ENCODE results near the gene AKT2. TPM values are rescaled to one million over a fixed set of nuclear protein-coding genes. Genes with fewer than 3 reads are reported as not detected.

The AKT2 gene
- total and polyA plus RNA-seq, 2 donors from 2014 or later, result 75.0 to 154 TPM

DNA sequence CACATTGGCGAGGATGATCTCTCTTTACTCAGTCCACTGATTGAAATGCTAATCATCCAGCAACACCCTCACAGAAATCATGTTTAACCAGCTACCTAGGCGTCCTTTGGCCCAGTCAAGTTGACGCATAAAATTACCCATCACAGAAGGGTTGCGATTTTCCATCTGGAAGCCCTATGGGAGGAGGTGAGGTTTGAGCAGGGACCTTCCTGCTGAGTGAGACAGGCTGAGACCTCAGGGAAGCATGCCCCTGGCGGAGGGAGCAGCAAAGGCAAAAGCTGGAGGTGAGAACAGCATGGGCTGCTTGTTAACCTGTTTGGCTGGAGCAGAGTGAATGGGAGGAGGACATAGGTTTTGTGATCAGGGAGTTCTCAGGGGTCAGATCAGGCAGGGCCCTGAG, 74.3 kb downstream of the AKT2 start:
- Histone ChIP-seq H3K4me1 (ENCODE audit: control insufficient read depth in 2 of 3, insufficient read depth in 2 of 3, low read depth in 1 of 3, low read length in 3 of 3) (no peaks in the 10 kb centered on the region), H3K27ac (ENCODE audit: low read depth in 2 of 2, low read length in 2 of 2) (no peak overlapping the region), H3K9ac (ENCODE audit: low read length in 3 of 3) (no peak overlapping the region), H3K9me3 (ENCODE audit: control insufficient read depth in 2 of 3, insufficient read depth in 1 of 3, low read length in 3 of 3) (no peaks in the 10 kb centered on the region), H3K4me3 (ENCODE audit: low read length in 3 of 3) (no peak overlapping the region), H3K27me3 (ENCODE audit: control insufficient read depth, insufficient read depth, low read length) (no peaks in the 10 kb centered on the region), H3K36me3 (ENCODE audit: control insufficient read depth in 2 of 3, insufficient read depth in 3 of 3, low read length in 3 of 3) (peaks cover 0 to 4% (median 4%) of the 10 kb centered on the region in 3 donors)
- TF ChIP-seq, protein P1, sequence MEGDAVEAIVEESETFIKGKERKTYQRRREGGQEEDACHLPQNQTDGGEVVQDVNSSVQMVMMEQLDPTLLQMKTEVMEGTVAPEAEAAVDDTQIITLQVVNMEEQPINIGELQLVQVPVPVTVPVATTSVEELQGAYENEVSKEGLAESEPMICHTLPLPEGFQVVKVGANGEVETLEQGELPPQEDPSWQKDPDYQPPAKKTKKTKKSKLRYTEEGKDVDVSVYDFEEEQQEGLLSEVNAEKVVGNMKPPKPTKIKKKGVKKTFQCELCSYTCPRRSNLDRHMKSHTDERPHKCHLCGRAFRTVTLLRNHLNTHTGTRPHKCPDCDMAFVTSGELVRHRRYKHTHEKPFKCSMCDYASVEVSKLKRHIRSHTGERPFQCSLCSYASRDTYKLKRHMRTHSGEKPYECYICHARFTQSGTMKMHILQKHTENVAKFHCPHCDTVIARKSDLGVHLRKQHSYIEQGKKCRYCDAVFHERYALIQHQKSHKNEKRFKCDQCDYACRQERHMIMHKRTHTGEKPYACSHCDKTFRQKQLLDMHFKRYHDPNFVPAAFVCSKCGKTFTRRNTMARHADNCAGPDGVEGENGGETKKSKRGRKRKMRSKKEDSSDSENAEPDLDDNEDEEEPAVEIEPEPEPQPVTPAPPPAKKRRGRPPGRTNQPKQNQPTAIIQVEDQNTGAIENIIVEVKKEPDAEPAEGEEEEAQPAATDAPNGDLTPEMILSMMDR (IDR thresholded peaks at IDR 0.05; ENCODE audit: borderline replicate concordance, extremely low read depth, insufficient read depth), result no peak
- FAIRE-seq, result no peak
- intact Hi-C loops (cut with DNase I), result no loop called here
- DNase-seq, result no peak

DNA sequence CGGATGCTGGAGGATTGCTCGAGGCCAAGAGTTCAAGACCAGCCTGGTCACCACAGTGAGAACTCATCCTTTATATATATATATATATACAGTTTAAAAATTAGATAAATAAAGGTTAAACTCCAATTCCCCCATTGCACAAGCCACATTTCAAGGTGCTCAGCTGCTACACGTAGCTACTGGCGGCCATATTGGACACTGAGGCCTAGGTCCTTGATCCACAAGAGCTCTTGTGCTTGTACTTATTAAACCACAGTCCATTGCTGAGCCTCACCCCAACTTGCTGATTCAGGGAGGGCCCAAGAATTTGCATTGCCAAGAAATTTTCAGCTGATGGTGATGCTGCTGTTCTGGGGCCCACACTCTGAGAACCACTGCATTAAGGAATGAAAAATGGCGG, 76.5 kb downstream of the AKT2 start:
- Histone ChIP-seq H3K27me3 (ENCODE audit: control insufficient read depth, insufficient read depth, low read length) (no peaks in the 10 kb centered on the region), H3K4me3 (ENCODE audit: low read length in 3 of 3) (no peak overlapping the region), H3K4me1 (ENCODE audit: control insufficient read depth in 2 of 3, insufficient read depth in 2 of 3, low read depth in 1 of 3, low read length in 3 of 3) (no peaks in the 10 kb centered on the region), H3K9me3 (ENCODE audit: control insufficient read depth in 2 of 3, insufficient read depth in 1 of 3, low read length in 3 of 3) (peaks cover 0 to 4% (median 0%) of the 10 kb centered on the region in 3 donors), H3K27ac (ENCODE audit: low read depth in 2 of 2, low read length in 2 of 2) (no peak overlapping the region), H3K9ac (ENCODE audit: low read length in 3 of 3) (no peak overlapping the region), H3K36me3 (ENCODE audit: control insufficient read depth in 2 of 3, insufficient read depth in 3 of 3, low read length in 3 of 3) (peaks cover 0 to 5% (median 4%) of the 10 kb centered on the region in 3 donors)
- TF ChIP-seq, protein P1 (IDR thresholded peaks at IDR 0.05; ENCODE audit: borderline replicate concordance, extremely low read depth, insufficient read depth), result no peak
- intact Hi-C loops (cut with DNase I), result no loop called here
- no peak for DNase-seq
- no peak for FAIRE-seq

DNA sequence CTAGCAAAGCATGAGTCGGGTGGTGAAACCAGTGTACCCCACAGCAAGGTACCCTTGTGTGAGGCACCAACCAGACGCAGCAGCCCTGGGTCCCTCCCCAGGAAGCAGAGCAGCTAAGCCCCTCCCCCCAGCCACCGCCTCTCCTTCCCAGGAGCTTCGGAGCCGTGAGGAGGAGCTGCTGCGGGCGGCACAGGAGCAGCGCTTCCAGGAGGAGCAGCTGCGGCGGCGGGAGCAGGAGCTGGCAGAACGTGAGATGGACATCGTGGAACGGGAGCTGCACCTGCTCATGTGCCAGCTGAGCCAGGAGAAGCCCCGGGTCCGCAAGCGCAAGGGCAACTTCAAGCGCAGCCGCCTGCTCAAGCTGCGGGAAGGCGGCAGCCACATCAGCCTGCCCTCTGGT, 79.4 kb downstream of the AKT2 start:
- no peaks in the 10 kb centered on the region for H3K4me1 ChIP-seq (ENCODE audit: control insufficient read depth in 2 of 3, insufficient read depth in 2 of 3, low read depth in 1 of 3, low read length in 3 of 3)
- H3K36me3 ChIP-seq (ENCODE audit: control insufficient read depth in 2 of 3, insufficient read depth in 3 of 3, low read length in 3 of 3), result peaks cover 0 to 10% (median 2%) of the 10 kb centered on the region in 3 donors
- intact Hi-C loops (cut with DNase I), result no loop called here
- H3K9ac ChIP-seq (ENCODE audit: low read length in 3 of 3), result no peak overlapping the region
- H3K9me3 ChIP-seq (ENCODE audit: control insufficient read depth in 2 of 3, insufficient read depth in 1 of 3, low read length in 3 of 3), result peaks cover 0 to 4% (median 0%) of the 10 kb centered on the region in 3 donors
- no peak overlapping the region for H3K27ac ChIP-seq (ENCODE audit: low read depth in 2 of 2, low read length in 2 of 2)
- FAIRE-seq (no peak), DNase-seq (no peak)
- no peak overlapping the region for H3K4me3 ChIP-seq (ENCODE audit: low read length in 3 of 3)
- TF ChIP-seq, protein P1 (IDR thresholded peaks at IDR 0.05; ENCODE audit: borderline replicate concordance, extremely low read depth, insufficient read depth), result no peak
- no peaks in the 10 kb centered on the region for H3K27me3 ChIP-seq (ENCODE audit: control insufficient read depth, insufficient read depth, low read length)

DNA sequence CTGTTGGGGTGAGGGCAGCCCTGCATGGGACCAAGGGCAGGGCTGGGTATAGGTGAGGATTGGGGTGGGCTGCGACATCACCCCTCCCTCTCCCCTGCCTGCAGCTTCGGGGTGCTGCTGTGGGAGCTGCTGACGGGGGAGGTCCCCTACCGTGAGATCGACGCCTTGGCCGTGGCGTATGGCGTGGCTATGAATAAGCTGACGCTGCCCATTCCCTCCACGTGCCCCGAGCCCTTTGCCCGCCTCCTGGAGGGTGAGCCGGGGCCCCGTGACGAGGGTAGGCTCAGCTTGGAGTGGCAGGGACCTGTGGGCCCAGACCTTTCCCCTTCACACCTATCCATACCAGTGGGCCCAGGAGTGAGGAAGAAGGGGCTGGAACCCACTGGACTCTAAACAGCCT, 80.8 kb downstream of the AKT2 start:
- peaks cover 0 to 4% (median 0%) of the 10 kb centered on the region in 3 donors for H3K9me3 ChIP-seq (ENCODE audit: control insufficient read depth in 2 of 3, insufficient read depth in 1 of 3, low read length in 3 of 3)
- FAIRE-seq, result no peak
- no peaks in the 10 kb centered on the region for H3K4me1 ChIP-seq (ENCODE audit: control insufficient read depth in 2 of 3, insufficient read depth in 2 of 3, low read depth in 1 of 3, low read length in 3 of 3)
- no peaks in the 10 kb centered on the region for H3K27me3 ChIP-seq (ENCODE audit: control insufficient read depth, insufficient read depth, low read length)
- peaks cover 0 to 6% (median 0%) of the 10 kb centered on the region in 3 donors for H3K36me3 ChIP-seq (ENCODE audit: control insufficient read depth in 2 of 3, insufficient read depth in 3 of 3, low read length in 3 of 3)
- DNase-seq, result no peak
- H3K27ac ChIP-seq (ENCODE audit: low read depth in 2 of 2, low read length in 2 of 2), result no peak overlapping the region
- no peak overlapping the region for H3K9ac ChIP-seq (ENCODE audit: low read length in 3 of 3)
- H3K4me3 ChIP-seq (ENCODE audit: low read length in 3 of 3), result no peak overlapping the region
- TF ChIP-seq, protein P1 (IDR thresholded peaks at IDR 0.05; ENCODE audit: borderline replicate concordance, extremely low read depth, insufficient read depth), result no peak
- intact Hi-C loops (cut with DNase I), result no loop called here
